Measurements from ENCODE around the gene NR4A1.

GRCh38 chr12:52046859-52047258 lies 4.4 kb upstream of the NR4A1 start:
- TF ChIP-seq POLR2AphosphoS5 (IDR thresholded peaks at IDR 0.05; ENCODE audit: low read depth, low read length) (no peak), SPI1 (IDR thresholded peaks at IDR 0.05; ENCODE audit: low read depth, low read length) (no peak)

Data from GM12891 (cell line).